ENCODE results near the gene CACNA1C. TPM values are rescaled to one million over a fixed set of nuclear protein-coding genes. Genes with fewer than 3 reads are reported as not detected.

The CACNA1C gene
- total RNA-seq, 4 donors from 2014 or later: 5.2 to 12.9 (median 6.3) TPM

DNA sequence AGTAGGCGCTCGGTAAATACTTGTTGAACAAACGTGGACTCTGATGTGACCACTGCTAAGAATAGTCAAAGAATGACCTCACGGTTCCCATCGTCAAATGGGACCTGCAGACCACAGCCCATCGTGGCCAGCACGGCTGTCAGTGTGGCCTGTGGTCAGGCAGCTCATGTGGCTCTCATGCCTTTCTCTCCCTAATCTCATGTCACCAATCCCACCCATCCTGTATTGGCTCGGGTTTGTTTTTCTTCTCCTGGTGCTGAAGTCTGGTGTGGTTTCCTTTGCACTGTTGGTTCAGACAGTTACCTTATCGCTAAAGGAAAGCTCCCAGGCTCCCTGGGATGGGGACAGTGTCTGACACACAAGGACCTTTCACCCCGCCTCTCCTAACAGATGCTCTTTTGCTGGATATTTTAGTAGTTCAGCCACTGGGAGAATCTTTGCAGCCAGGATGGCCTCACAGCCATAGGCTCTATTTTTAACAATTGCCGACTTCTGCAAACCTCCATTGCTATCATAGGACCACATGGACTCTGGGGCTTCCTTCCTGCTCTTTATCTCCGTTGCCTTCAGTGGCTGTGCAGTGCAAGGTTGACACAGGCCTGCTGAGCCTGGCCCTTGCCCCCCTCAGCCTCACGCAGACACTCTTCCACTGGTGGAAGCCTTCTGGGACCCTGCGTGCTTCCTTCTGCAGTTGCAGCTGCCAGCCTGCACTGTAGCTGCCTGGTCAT is 448.8 kb downstream of the CACNA1C start:
- H3K4me1 ChIP-seq: no peaks in the 10 kb centered on the region
- no peak overlapping the region for H3K27ac ChIP-seq
- no peaks in the 10 kb centered on the region for H3K9me3 ChIP-seq
- DNase-seq (ENCODE audit: low spot score in 2 of 2): no peak
- 54 to 55% methylated on average over 14 of the region's 14 CpGs for WGBS, 2 donors
- H3K4me3 ChIP-seq: no peak overlapping the region
- H3K27me3 ChIP-seq: no peaks in the 10 kb centered on the region
- TF ChIP-seq EP300 (IDR thresholded peaks at IDR 0.05): peak in 1 of 2 donors; percentile 18
- TF ChIP-seq, protein P1, sequence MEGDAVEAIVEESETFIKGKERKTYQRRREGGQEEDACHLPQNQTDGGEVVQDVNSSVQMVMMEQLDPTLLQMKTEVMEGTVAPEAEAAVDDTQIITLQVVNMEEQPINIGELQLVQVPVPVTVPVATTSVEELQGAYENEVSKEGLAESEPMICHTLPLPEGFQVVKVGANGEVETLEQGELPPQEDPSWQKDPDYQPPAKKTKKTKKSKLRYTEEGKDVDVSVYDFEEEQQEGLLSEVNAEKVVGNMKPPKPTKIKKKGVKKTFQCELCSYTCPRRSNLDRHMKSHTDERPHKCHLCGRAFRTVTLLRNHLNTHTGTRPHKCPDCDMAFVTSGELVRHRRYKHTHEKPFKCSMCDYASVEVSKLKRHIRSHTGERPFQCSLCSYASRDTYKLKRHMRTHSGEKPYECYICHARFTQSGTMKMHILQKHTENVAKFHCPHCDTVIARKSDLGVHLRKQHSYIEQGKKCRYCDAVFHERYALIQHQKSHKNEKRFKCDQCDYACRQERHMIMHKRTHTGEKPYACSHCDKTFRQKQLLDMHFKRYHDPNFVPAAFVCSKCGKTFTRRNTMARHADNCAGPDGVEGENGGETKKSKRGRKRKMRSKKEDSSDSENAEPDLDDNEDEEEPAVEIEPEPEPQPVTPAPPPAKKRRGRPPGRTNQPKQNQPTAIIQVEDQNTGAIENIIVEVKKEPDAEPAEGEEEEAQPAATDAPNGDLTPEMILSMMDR (IDR thresholded peaks at IDR 0.05): no peak
- no peak for TF ChIP-seq POLR2A (IDR thresholded peaks at IDR 0.05)
- no peaks in the 10 kb centered on the region for H3K36me3 ChIP-seq

DNA sequence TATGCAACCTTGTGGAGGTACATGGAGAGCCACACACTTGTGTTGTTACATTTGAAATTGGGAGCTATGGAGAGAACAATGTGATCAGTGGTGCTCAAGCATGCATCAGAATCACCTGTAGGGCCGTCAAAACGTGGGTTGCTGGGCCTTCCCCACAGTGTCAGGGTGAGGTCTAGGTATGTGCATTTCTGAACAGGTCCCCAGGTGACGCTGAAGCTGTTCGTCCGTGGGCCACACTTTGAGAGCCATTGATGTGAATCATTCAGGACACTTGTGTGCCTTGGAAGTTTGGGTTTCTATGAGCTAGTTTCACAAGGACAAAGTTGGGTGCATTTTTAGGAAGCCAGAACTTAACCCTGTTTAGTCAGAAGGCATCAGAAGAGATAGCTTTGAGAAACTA is 450.2 kb downstream of the CACNA1C start:
- no peaks in the 10 kb centered on the region for H3K27me3 ChIP-seq
- H3K9me3 ChIP-seq: no peaks in the 10 kb centered on the region
- no peaks in the 10 kb centered on the region for H3K4me1 ChIP-seq
- TF ChIP-seq POLR2A (IDR thresholded peaks at IDR 0.05) (no peak), EP300 (IDR thresholded peaks at IDR 0.05) (no peak)
- TF ChIP-seq, protein P1 (IDR thresholded peaks at IDR 0.05): no peak
- no peak overlapping the region for H3K4me3 ChIP-seq
- no peak for DNase-seq (ENCODE audit: low spot score in 2 of 2)
- WGBS, 2 donors: 84 to 92% methylated on average over 5 of the region's 5 CpGs
- H3K27ac ChIP-seq: no peak overlapping the region
- no peaks in the 10 kb centered on the region for H3K36me3 ChIP-seq

DNA sequence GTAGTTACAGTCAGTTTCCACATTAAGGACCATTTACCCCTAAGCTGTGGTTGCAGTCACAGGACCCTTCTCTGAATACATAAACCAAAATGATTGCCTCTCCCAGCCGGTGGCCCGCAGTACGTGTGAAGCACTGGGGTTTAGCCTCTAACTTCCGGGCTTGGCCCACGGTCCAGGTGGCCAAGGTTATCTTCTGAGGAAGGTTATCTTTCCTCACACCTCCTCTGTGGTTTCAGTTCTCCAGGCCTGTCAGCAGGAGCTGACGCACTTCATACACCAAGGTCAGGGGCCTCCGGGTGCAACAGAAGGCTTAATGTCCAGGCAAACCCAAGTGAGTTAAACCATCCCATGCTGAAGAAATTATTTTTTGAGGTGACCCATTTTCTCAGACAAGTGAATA is 451.0 kb downstream of the CACNA1C start:
- H3K4me3 ChIP-seq: no peak overlapping the region
- no peak for DNase-seq (ENCODE audit: low spot score in 2 of 2)
- TF ChIP-seq EP300 (IDR thresholded peaks at IDR 0.05) (no peak), POLR2A (IDR thresholded peaks at IDR 0.05) (no peak)
- TF ChIP-seq, protein P1 (IDR thresholded peaks at IDR 0.05): no peak
- H3K4me1 ChIP-seq: no peaks in the 10 kb centered on the region
- H3K9me3 ChIP-seq: no peaks in the 10 kb centered on the region
- H3K27ac ChIP-seq: no peak overlapping the region
- H3K36me3 ChIP-seq: no peaks in the 10 kb centered on the region
- 91 to 94% methylated on average over 7 of the region's 7 CpGs for WGBS, 2 donors
- H3K27me3 ChIP-seq: no peaks in the 10 kb centered on the region

DNA sequence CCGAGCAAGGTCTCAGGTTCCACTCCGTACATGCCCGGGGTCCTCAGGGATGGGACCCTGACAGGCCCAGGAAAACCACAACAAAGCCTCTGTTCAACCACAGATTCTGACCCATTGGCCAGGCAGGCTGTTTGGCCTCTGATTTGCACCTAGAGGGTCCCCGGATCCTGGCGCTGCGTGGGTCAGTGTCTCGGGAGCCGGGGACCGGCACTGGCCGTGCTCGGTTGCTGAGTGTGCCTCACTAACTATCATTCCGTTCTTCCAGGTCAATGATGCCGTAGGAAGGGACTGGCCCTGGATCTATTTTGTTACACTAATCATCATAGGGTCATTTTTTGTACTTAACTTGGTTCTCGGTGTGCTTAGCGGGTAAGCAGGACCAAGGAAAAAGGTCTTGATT is 451.8 kb downstream of the CACNA1C start:
- no peaks in the 10 kb centered on the region for H3K36me3 ChIP-seq
- no peak overlapping the region for H3K4me3 ChIP-seq
- no peaks in the 10 kb centered on the region for H3K9me3 ChIP-seq
- no peaks in the 10 kb centered on the region for H3K4me1 ChIP-seq
- 92 to 93% methylated on average over 15 of the region's 15 CpGs for WGBS, 2 donors
- TF ChIP-seq, protein P1 (IDR thresholded peaks at IDR 0.05): no peak
- no peak for TF ChIP-seq POLR2A (IDR thresholded peaks at IDR 0.05)
- no peak for TF ChIP-seq EP300 (IDR thresholded peaks at IDR 0.05)
- DNase-seq (ENCODE audit: low spot score in 2 of 2): no peak
- H3K27me3 ChIP-seq: no peaks in the 10 kb centered on the region
- H3K27ac ChIP-seq: no peak overlapping the region

DNA sequence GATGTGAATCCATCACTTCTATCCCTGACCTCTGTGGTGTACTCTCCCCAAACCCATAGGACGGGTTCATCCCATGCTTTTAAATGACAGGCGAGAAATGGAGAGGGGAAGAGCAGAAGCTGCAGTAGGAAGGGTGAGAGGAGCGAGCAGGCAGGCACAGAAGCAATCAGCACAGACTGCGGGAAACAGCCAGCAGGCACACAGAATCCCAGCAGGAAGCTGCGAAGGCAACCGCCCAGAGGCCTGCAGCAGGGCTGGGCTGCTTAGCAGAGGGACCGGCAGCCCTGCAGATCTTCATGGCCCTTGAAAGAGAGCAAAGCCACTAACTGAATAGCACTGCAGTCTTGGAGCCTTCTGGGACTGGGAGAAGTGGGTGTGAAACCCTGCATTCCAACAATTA is 455.0 kb downstream of the CACNA1C start:
- TF ChIP-seq, protein P1 (IDR thresholded peaks at IDR 0.05): no peak
- no peak for TF ChIP-seq POLR2A (IDR thresholded peaks at IDR 0.05)
- no peak for TF ChIP-seq EP300 (IDR thresholded peaks at IDR 0.05)
- no peaks in the 10 kb centered on the region for H3K36me3 ChIP-seq
- 44 to 51% methylated on average over 7 of the region's 7 CpGs for WGBS, 2 donors

More for the DNA sequence above, 455.0 kb downstream of the CACNA1C start:
- DNase-seq (ENCODE audit: low spot score in 2 of 2): no peak
- H3K9me3 ChIP-seq: no peaks in the 10 kb centered on the region
- no peak overlapping the region for H3K4me3 ChIP-seq
- no peak overlapping the region for H3K27ac ChIP-seq
- H3K4me1 ChIP-seq: no peaks in the 10 kb centered on the region
- no peaks in the 10 kb centered on the region for H3K27me3 ChIP-seq

Data from tibial nerve (tissue), 4 donors.